ENCODE measurements around the gene KIAA0513. TPM values are rescaled to one million over a fixed set of nuclear protein-coding genes. Genes with fewer than 3 reads are reported as not detected.

KIAA0513 gene
- total and polyA plus RNA-seq, 2 of the 13 experiments (the other 11 are each of a cell fraction or from before 2014, with no cell fraction given) = 1.8 TPM

DNA sequence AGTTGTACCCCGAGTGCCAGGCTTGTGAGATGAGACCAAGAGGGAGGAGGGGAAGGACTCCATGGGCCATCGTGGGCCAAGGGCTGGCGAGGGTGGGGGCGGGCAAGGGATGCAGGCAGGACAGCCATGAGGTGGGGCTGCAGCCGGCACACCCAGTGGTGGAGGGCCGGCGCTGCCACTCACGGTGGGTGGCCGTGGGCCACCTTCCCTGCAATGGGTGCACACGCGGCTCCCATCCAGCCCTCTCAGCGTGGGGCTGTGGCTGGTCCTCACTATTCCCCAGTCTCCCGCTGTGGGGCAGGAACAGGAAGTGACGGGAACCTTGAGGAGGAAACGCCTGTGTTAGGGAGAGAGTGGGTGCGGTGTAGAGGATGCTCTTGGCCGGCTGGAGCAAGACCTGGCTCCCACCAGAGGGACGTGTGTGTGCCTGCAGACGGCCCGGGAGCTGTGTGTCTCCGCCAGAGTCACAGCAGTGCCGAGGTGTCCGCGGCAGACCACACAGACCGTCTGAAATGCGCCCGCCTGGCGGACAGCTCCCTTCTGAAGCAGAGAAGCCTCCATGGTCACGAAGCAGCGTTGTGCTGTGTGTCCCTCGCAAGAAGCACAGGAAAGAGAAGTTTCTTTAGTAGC lies 61.1 kb downstream of the KIAA0513 start:
- peaks cover 7% of the 10 kb centered on the region; the same call in 1 of the 2 replicates for H3K4me1 ChIP-seq (ENCODE audit: insufficient read depth, low read length)
- H3K4me2 ChIP-seq (ENCODE audit: low read depth, low read length) = no peak overlapping the region
- in situ Hi-C loops (cut with HindIII; ENCODE audit: extremely low pct_ligation_motif_present, low pct_unique_long_range_greater_than_20kb) = no loop called here
- H3K27me3 ChIP-seq (ENCODE audit: control insufficient read depth in 1 of 2, insufficient read depth in 2 of 2, low read length in 2 of 2) = peaks cover 20 to 80% of the 10 kb centered on the region in 2 experiments; a peak in 4 of 5 replicates
- FAIRE-seq = no peak
- 62% methylated on average over 31 of the region's 31 CpGs for WGBS (ENCODE audit: low lambda C conversion rate)
- BruUV-seq (replicated peaks) = no TSS peak
- ChIA-PET CTCF (ENCODE audit: low intra/inter-chr PET ratio, low total read pairs) (no interaction called here), POLR2A (no interaction called here)
- ATAC-seq = no peak
- H3K9ac ChIP-seq (ENCODE audit: insufficient read depth, low read depth, low read length) = no peak overlapping the region
- DNase-seq (ENCODE audit: low spot score) = no peak
- intact Hi-C loops (cut with micrococcal nuclease; ENCODE audit: unreplicated experiment) = no loop called here
- H2AFZ ChIP-seq (ENCODE audit: low read length) = no peak overlapping the region
- H3K79me2 ChIP-seq (ENCODE audit: insufficient read depth, low read length) = no peaks in the 10 kb centered on the region
- H4K20me1 ChIP-seq (ENCODE audit: insufficient read depth, low read length) = no peaks in the 10 kb centered on the region; the same call in 1 of the 2 replicates
- H3K9me3 ChIP-seq (ENCODE audit: low read length) = no peaks in the 10 kb centered on the region
- H3K36me3 ChIP-seq (replicated peaks in 1 of 2; ENCODE audit: control insufficient read depth in 1 of 2, insufficient read depth in 2 of 2, low read length in 2 of 2) = no peaks in the 10 kb centered on the region
- TF ChIP-seq, protein P1, sequence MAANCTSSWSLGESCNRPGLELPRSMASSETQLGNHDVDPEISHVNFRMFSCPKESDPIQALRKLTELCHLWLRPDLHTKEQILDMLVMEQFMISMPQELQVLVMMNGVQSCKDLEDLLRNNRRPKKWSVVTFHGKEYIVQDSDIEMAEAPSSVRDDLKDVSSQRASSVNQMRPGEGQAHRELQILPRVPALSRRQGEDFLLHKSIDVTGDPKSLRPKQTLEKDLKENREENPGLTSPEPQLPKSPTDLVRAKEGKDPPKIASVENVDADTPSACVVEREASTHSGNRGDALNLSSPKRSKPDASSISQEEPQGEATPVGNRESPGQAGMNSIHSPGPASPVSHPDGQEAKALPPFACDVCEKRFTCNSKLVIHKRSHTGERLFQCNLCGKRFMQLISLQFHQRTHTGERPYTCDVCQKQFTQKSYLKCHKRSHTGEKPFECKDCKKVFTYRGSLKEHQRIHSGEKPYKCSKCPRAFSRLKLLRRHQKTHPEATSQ (CRISPR knock-in tag; IDR thresholded peaks at IDR 0.05; ENCODE audit: borderline replicate concordance) = no peak
- TF ChIP-seq, protein P2, sequence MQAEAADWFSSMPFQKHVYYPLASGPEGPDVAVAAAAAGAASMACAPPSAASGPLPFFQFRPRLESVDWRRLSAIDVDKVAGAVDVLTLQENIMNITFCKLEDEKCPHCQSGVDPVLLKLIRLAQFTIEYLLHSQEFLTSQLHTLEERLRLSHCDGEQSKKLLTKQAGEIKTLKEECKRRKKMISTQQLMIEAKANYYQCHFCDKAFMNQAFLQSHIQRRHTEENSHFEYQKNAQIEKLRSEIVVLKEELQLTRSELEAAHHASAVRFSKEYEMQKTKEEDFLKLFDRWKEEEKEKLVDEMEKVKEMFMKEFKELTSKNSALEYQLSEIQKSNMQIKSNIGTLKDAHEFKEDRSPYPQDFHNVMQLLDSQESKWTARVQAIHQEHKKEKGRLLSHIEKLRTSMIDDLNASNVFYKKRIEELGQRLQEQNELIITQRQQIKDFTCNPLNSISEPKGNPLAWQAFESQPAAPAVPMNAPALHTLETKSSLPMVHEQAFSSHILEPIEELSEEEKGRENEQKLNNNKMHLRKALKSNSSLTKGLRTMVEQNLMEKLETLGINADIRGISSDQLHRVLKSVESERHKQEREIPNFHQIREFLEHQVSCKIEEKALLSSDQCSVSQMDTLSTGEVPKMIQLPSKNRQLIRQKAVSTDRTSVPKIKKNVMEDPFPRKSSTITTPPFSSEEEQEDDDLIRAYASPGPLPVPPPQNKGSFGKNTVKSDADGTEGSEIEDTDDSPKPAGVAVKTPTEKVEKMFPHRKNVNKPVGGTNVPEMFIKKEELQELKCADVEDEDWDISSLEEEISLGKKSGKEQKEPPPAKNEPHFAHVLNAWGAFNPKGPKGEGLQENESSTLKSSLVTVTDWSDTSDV (CRISPR knock-in tag; IDR thresholded peaks at IDR 0.05) = no peak
- no peak for TF ChIP-seq MIXL1 (CRISPR knock-in tag; IDR thresholded peaks at IDR 0.05)
- TF ChIP-seq SATB2 (CRISPR knock-in tag; IDR thresholded peaks at IDR 0.05) = no peak
- no peak for TF ChIP-seq KAT2B (IDR thresholded peaks at IDR 0.05; ENCODE audit: borderline replicate concordance, low read depth, low read length)
- no peak for TF ChIP-seq JUNB (CRISPR knock-in tag; IDR thresholded peaks at IDR 0.05; ENCODE audit: borderline replicate concordance)
- TF ChIP-seq, protein P3, sequence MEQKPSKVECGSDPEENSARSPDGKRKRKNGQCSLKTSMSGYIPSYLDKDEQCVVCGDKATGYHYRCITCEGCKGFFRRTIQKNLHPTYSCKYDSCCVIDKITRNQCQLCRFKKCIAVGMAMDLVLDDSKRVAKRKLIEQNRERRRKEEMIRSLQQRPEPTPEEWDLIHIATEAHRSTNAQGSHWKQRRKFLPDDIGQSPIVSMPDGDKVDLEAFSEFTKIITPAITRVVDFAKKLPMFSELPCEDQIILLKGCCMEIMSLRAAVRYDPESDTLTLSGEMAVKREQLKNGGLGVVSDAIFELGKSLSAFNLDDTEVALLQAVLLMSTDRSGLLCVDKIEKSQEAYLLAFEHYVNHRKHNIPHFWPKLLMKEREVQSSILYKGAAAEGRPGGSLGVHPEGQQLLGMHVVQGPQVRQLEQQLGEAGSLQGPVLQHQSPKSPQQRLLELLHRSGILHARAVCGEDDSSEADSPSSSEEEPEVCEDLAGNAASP (CRISPR knock-in tag; IDR thresholded peaks at IDR 0.05; ENCODE audit: borderline replicate concordance) = no peak
- TF ChIP-seq, protein P4, sequence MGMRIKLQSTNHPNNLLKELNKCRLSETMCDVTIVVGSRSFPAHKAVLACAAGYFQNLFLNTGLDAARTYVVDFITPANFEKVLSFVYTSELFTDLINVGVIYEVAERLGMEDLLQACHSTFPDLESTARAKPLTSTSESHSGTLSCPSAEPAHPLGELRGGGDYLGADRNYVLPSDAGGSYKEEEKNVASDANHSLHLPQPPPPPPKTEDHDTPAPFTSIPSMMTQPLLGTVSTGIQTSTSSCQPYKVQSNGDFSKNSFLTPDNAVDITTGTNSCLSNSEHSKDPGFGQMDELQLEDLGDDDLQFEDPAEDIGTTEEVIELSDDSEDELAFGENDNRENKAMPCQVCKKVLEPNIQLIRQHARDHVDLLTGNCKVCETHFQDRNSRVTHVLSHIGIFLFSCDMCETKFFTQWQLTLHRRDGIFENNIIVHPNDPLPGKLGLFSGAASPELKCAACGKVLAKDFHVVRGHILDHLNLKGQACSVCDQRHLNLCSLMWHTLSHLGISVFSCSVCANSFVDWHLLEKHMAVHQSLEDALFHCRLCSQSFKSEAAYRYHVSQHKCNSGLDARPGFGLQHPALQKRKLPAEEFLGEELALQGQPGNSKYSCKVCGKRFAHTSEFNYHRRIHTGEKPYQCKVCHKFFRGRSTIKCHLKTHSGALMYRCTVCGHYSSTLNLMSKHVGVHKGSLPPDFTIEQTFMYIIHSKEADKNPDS (CRISPR knock-in tag; IDR thresholded peaks at IDR 0.05) = no peak
- no peak for TF ChIP-seq MYNN (CRISPR knock-in tag; IDR thresholded peaks at IDR 0.05; ENCODE audit: low read depth)
- no peak overlapping the region for H3K4me3 ChIP-seq (replicated peaks in 1 of 3; ENCODE audit: insufficient read depth in 1 of 3, low read depth in 2 of 3, low read length in 3 of 3)
- H3K27ac ChIP-seq (ENCODE audit: extremely low read length, insufficient read depth, low read length) = no peak overlapping the region

Measured in HepG2 (cell line).